HG02763 (cell line): ENCODE results near the gene SLC44A2.

Source experiments
- ATAC-seq: cut with Tn5 transposase; IDR thresholded peaks from one replicate; pipeline ENCODE4 v1.9.1; 2021; ENCODE audit warnings: mild to moderate bottlenecking, moderate library complexity; ENCODE audit not compliant: unreplicated experiment

Gene SLC44A2

DNA sequence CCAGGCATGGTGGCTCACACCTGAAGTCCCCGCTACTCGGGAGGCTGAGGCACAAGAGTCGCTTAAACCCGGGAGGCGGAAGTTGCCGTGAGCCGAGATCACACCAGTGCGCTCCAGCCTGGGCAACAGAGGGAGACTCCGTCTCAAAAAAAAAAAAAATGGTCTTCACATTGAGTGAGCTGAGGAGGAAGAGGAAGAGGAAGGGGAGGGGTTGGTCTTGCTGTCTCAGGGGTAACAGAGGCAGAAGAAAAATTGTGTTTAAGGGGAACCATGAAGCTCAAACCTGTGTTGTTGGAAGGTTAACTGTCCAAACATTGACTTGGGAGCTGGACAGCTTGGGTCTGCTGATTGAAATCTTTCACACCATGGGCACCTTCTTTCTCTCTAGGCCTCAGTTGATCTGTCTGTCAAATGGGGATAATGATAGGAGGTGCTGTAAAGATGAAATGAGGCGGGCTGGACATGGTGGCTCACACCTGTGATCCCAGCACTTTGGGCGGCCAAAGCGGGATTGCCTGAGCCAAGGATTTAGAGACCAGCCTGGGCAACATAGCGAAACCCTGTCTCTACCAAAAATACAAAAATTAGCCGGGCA, 9.8 kb upstream of the SLC44A2 start:
- no peak for ATAC-seq

DNA sequence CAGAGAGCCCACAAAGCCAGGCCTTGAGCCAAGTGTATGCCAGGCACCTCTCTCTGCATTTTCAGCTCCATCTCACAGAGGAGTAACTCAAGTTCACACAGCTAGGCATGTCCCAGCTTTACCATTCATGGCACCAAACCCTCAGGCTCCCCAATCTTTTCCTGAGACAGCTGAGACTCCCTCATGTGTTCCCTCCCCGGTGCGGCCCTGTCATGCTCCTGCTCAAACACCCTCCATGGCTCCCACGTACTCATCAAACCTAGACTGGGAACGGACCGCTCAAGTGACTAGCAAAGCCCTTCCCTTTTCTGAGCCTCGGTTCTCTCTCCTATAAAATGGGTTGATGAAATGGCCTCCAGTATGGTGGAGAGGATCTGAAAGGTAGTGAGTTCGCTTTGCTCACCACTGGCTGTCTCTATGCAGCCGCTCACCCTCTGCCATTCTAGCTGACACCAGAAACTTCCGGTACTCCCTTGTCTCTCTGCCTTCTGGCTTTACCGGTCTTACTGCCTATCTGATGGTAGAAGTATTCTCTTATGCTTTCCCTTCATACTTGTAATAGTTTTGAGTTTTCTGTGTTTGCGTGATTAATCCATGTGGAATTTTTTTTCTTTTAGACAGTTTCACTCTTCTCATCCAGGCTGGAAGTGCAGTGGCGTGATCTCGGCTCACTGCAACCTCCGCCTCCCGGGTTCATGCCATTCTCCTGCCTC, 7.8 kb upstream of the SLC44A2 start:
- no peak for ATAC-seq

DNA sequence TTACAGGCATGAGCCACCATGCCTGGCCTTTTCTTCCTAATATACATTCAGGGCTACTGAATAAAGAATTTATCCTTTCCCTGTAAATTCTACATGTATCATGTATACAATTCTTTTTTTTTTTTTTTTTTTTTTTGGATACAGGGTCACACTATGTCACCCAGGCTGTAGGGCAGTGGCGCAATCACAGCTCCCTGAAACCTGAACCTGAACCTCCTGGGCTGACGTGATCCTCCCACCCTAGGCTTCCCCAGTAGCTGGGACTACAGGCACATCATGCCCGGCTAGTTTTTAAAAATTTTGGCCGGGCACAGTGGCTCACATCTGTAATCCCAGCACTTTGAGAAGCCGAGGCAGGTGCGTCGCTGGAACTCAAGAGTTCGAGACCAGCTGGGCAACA, 6.5 kb upstream of the SLC44A2 start:
- ATAC-seq, result no peak

DNA sequence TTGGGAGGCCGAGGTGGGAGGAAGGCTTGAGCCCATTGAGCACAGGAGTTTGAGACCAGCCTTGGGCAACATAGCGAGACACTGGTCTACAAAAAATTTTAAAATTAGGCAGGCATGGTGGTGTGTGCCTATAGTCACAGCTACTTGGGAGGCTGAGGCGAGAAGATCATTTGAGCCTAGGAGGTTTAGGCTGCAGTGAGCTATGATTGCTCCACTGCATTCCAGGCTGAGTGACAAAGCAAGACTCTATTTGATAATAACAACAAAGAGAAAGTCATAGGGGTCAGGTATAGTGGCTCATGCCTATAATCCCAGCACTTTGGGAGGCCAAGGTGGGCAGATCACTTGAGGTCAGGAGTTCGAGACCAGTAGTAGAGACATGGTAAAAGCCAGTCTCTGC, 4.6 kb upstream of the SLC44A2 start:
- ATAC-seq, result no peak

DNA sequence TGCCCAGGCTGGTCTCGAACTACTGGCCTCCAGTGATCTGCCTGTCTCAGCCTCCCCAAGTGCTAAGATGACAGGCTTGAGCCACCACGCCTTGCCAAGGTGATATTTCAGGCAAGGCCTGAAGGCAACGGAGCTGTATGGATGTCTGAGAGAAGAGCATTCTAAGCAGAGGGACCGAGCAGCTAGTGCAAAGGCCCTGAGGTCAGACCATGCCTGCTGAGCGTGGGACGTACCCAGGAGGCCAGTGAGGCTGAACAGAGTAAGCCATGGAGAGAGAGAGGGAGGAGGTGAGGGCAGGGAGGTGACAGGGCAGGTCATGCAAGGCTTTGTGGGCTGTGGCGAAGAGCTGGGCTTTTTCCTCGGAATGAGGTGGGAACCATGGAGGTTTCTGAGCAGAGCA, 3.4 kb upstream of the SLC44A2 start:
- no peak for ATAC-seq

DNA sequence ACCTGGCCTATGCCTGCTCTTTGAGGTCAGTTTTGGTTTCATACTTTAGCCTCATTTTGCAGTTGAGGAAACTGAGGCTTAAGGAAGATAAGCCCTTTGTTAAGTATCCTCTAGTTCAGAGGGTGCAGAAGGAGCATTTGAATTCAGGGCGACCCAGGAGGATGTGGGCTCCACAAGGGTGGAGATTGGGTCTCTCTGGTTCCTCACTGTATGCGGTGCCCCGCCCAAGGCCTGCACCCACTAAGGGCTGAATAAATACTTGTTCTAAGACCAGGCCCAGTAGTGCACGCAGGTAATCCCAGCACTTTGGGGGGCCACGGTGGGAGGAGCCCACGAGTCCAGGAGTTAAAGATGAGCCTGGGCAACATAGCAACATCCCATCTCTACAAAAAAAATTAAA, 768 bp upstream of the SLC44A2 start:
- ATAC-seq, result no peak

DNA sequence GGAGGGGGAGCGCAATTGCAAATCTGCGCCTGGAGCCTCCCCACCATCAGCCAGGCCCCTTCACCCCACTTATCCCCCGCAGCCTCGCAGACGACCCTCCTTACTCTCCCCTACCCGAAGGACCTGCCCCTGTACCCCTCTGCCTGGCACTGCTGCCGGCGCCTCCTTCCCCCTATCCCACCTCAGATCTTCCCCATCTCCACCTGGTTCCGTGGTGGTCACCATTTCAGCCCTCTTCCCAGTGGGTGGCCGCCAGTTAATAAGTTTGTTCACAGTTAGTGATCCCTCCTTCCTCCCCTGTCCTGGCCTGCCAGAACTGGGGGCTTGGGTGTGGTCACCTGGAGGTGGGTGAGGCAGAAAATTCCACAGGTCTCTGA, 397 bp downstream of the SLC44A2 start:
- no peak for ATAC-seq

DNA sequence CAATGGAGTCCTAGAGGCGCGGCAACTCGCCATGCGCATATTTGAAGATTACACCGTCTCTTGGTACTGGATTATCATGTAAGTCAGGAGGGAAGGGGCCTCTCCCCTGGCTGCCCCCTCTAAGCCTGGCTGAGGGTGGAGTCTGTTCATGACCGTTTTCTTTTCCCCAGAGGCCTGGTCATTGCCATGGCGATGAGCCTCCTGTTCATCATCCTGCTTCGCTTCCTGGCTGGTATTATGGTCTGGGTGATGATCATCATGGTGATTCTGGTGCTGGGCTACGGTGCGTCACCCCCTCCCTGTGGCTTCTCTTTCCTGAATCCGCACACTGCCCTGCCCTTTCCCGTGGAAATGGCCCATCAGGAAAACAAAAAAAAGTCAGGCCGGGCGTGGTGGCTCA, 6.5 kb downstream of the SLC44A2 start:
- ATAC-seq, result no peak

DNA sequence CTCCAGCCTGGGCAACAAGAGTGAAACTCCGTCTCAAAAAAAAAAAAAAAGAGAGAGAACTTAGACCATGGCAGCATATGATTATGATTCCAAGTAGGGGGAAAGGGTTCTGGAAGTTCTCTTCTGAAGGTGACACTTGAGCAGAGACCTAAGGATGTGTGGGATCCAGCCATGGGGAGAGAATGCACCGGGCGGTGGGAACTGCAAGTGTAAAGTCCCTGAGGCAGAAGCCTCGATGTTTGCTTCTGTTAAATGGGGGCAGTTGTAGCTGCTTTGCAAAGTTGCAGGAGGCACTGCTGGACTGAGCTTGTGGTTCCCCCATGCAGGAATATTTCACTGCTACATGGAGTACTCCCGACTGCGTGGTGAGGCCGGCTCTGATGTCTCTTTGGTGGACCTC, 9.1 kb downstream of the SLC44A2 start:
- no peak for ATAC-seq

DNA sequence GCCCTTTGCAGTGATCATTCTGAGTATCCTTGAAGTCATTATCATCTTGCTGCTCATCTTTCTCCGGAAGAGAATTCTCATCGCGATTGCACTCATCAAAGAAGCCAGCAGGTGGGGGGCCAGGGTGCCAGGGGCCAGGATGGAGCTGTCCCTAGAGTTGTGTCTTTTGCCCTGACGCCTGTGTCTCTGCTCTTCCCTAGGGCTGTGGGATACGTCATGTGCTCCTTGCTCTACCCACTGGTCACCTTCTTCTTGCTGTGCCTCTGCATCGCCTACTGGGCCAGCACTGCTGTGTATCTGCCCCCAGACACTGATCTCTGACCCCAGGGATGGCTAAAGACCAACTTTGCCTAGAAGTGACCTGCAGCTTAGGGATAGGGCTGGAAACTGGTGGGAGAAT, 9.6 kb downstream of the SLC44A2 start:
- ATAC-seq, result no peak

DNA sequence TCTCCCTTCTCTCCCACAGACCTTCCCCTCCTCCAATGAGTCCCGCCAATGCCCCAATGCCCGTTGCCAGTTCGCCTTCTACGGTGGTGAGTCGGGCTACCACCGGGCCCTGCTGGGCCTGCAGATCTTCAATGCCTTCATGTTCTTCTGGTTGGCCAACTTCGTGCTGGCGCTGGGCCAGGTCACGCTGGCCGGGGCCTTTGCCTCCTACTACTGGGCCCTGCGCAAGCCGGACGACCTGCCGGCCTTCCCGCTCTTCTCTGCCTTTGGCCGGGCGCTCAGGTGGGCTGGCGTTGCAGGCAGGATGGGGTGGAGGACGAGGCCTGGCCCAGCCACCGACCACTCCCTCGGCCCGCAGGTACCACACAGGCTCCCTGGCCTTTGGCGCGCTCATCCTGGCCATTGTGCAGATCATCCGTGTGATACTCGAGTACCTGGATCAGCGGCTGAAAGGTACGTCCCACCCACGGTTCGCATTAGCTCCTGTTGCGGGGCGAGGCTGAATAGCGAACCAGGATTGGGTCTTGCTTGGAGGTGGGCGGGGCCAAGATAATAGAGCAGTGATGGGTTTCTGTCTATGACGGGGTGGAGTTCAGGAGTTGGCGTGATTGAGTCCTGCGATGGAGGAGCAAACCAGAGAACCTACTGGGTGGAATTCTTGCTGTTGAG, 11.1 kb downstream of the SLC44A2 start:
- no peak for ATAC-seq

DNA sequence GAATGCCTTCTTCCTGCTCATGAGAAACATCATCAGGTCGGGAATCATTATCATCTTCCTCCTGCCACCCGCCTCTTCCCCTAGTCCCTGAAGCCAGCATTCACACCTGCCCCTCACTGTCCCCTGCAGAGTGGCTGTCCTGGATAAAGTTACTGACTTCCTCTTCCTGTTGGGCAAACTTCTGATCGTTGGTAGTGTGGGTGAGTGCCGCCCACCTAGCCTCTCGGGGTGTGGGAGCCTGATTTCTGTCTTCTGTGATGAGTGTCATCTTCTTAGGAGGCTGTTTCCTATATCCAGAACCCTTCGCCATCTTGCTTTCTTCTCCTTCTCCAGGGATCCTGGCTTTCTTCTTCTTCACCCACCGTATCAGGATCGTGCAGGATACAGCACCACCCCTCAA, 12.5 kb downstream of the SLC44A2 start:
- no peak for ATAC-seq

DNA sequence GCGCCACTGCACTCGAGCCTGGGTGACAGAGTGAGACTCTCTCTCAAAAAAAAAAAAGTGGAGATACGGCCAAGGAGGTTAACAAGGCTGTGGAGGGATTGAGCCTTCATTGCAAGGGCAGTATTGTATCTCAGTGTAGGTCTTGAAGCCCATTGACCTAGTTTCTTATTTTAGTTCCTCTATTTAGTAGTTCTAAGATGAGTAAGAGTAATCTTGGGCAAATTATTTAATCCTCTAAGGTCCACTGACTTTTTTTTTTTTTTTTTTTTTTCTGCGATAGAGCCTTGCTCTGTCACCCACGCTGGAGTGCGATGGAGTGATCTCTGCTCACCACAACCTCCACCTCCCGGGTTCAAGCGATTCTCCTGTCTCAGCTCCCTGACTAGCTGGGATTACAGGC, 14.5 kb downstream of the SLC44A2 start:
- ATAC-seq, result no peak

DNA sequence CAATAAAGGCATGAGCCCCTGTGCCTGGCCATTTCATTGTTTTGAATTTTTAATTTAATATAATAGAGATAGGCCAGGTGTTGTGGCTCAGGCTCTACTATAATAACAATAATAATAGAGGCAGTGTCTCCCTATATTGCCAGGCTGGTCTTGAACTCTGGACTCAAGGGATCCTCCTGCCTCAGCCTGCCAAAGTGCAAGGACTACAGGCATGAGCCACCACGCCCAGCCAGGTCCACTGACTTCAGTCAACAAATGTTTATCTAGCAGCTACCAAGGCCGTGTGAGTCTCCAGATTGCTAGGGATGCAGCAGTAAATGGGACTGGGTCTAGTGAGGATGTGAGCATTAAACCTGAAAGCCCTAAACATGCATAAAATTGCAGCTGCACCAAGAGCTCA, 15.0 kb downstream of the SLC44A2 start:
- no peak for ATAC-seq

DNA sequence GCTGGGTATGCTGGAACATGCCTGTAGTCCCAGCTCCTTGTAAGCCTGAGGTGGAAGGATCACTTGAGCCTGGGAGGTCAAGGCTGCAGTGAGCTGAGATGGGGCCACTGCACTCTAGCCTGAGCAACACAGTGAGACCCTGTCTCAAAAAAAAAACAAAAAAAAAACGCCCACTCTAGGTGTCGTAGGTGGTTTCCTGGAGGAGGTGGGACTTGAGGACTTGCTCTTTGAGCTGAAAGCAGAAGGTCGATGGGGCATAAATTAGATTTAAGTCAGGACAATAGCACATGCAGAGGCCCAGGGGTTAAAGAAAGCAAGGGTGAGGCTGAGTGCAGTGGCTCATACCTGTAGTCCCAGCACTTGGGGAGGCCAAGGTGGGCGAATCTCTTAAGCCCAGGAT, 15.9 kb downstream of the SLC44A2 start:
- ATAC-seq, result no peak

DNA sequence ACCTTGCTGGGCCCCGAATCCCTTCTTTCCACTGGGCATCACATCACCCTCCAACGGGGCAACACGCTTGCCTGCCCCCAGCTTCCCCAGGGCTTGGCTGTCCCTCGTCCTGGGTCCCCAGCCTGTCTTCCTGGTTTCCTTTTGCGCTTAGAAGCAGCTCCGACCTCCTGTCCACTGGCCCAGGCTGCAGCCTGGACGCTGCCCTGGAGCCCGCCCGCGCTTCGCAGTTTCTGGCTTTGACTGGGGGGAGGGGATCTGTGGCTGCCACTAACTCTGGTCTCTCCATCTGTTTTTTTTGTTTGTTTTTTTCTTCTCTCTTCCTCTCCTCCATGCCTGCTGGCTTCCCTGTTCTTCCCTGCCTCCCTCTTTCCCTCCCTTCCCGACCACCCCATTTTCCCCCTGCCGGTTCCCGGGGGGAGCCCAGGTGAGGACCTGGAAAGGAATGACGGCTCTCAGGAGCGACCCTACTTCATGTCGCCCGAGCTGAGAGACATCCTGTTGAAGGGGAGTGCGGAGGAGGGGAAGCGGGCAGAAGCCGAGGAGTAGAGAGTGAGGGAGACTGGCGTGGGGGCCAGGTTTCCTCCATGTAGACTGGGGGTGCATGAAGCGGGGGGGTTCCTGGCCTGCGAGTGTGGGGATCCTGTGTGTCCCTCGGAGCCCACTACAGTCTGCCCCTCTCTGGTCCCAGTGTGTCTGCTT, 17.3 kb downstream of the SLC44A2 start:
- no peak for ATAC-seq

DNA sequence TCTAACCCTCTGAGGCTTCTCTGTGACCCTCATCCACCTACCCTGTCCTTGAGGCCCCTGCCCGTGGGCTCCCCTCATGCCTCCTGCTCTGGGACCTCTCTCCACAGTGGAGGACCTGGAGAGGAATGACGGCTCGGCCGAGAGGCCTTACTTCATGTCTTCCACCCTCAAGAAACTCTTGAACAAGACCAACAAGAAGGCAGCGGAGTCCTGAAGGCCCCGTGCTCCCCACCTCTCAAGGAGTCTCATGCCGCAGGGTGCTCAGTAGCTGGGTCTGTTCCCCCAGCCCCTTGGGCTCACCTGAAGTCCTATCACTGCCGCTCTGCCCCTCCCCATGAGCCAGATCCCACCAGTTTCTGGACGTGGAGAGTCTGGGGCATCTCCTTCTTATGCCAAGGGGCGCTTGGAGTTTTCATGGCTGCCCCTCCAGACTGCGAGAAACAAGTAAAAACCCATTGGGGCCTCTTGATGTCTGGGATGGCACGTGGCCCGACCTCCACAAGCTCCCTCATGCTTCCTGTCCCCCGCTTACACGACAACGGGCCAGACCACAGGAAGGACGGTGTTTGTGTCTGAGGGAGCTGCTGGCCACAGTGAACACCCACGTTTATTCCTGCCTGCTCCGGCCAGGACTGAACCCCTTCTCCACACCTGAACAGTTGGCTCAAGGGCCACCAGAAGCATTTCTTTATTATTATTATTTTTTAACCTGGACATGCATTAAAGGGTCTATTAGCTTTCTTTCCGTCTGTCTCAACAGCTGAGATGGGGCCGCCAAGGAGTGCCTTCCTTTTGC, 18.0 kb downstream of the SLC44A2 start:
- no peak for ATAC-seq

DNA sequence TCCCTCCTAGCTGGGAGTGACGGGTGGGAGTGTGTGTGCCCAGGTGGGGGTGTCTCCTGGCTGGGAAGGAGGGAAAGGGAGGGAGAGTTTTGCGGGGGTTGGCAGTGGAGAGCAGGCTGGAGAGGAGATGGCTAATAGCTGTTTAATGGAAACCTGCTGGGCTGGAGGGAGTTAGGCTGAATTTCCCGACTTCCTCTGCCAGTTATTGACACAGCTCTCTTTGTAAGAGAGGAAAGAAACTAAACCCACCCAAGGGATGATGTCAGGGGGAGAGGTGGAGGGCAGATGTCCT, 18.6 kb downstream of the SLC44A2 start:
- ATAC-seq, result no peak

DNA sequence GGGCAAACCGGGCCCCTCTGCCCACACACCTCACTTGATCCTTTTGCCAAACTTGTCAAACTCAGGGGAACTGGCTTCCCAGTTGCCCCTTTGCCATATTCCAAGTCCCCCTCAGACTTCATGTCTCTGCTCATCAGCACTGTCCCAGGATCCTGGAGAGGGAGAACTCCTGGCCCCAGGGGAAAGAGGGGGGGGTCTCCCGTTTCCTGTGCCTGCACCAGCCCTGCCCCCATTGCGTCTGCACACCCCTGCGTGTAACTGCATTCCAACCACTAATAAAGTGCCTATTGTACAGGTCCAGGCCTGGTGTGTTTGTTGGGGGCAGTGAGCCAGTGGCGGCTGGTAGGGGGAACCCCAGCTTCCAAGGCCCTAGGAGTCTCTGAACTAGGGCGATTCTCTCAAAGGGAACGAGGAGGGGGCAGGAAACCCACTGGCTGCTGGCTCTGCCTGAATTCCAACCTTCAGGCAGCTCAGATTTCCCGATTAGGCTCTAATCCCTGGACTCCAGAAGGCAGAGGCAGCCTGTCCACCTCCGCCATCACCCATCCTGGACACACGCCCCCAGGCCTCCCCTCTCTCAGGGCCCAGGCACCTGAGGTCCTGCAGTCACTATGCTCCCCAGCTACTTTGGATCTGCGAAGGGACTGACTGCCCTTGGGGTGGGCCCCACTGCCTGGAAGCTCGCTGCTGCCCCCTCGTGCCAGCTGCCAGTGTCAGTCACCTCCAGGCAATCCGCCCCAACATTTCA, 19.1 kb downstream of the SLC44A2 start:
- no peak for ATAC-seq

DNA sequence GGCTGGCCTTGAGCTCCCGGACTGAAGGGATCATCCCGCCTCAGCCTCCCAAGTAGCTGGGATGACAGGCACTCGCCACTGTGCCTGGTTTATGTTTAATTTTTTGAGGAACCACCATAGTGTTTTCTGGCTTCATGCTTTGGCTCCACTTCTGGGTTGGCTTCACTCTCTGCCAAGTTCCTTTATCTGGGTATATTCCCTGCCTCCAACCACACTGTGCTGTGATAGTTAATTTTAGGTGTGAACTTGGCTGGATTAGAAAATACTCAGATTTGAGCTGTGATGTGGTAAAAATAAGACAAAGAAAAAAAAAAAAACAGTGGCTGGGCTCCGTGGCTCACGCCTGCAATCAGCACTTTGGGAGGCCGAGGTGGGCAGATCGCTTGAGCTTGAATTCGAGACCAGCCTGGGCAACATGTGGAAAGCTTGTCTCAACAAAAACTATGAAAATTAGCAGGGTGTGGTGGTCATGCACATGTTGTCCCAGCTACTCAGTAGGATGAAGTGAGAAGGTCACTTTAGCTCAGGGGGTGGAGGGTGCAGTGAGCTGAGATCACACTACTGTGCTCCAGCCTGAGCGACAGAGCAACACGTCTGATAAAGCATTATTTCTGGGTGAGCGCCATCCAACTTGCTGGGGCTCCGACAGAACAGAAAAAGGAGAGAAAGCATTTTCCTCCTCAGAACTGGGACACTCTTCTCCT, 21.3 kb downstream of the SLC44A2 start:
- no peak for ATAC-seq
